LNCAP (cell line): ENCODE data around the gene LCOR.

Source experiments
- CTCF ChIP-seq: fragments of 450-650 bp; IDR thresholded peaks from 2 replicates; pipeline ENCODE4 v1.5.1; 2017; ENCODE audit warnings: mild to moderate bottlenecking

The LCOR gene

DNA sequence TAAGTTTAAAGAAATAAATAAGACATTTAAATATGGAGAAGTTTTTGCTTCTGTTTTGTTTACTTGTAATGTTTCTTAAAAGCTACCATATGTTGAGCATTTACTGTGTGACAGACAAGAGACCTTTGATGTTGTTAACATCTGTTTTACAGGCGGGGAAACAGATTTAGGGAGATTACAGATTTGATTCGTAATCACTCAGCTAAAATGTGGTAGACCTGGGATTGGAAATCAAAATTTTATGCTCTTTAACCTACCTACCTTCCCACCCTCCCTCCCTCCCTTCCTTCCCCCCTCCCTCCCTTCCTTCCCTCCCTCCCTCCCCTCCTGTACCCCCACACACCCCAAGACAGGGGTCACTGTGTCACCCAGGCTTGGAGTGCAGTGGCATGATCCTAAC, 11.7 kb downstream of the LCOR start:
- no peak for TF ChIP-seq CTCF

DNA sequence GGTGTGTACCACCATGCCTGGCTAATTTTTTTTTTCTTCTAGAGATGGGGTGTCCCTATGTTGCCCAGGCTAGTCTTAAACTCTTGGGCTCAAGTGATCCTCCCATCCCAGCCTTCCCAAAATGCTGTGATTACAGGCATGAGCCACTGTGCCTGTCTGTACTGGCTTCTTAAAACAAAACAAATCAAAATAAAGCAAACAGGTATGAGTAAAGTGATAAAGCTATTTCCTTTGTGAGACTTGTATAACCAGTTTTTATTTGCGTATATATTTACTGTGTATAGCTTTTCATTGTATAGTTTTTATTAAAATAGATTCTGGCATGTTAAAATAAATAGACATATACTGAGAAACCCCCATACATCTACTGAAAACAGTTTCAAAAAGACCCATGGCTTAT, 14.3 kb downstream of the LCOR start:
- TF ChIP-seq CTCF, result no peak

GRCh38 chr10:96846926-96847325, 14.8 kb downstream of the LCOR start:
- no peak for TF ChIP-seq CTCF

DNA sequence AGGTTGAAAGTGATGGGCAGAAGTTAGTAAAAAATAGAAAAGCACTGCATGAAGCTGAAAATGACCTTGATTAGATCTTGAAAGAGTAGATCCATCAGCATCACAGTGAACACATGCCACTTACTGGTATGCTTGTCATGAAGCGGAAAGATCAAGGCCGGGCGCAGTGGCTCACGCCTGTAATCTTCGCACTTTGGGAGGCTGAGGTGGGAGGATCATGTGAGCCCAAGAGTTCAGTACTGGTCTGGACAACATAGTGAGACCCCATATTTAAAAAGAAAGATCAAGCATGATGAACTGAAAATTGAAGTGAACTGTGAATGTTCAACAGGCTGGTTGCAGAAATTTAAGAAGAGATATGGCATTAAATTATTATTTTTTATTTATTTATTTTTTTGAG, 18.0 kb downstream of the LCOR start:
- TF ChIP-seq CTCF, result no peak

DNA sequence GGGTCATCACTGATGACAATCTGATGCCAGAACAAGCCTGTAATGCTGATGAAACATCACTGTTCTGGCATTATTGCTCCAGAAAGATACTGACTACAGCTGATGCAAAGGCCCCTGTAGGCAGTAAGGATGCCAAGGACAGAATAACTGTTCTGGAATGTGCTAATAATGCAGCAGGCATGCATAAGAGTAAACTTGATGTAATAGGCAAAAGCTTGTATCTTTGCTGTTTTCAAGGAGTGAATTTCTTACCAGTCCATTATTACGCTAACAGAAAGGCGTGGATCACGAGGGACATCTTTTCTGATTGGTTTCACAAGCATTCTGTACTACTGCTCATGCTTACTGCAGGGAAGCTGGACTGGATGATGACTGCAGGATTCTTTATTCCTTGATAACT, 18.7 kb downstream of the LCOR start:
- no peak for TF ChIP-seq CTCF

DNA sequence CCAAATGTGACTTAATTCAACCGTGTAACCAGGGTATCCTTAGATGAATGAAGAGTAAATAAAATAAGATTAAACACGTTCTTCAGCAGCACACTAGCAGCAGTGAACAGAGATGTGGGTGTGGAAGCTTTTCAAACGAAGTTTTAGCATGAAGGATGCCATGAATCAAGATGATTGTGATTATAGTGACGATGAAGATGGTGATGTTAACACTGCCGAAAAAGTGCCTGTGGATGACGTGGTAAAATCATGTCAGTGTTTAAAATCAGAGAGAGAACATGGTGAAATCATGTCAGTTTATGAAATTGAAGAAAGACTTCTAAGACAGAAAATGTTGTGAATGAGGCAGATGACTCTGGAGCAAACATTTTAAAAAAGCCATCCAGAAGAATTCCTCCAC, 19.2 kb downstream of the LCOR start:
- TF ChIP-seq CTCF, result no peak

DNA sequence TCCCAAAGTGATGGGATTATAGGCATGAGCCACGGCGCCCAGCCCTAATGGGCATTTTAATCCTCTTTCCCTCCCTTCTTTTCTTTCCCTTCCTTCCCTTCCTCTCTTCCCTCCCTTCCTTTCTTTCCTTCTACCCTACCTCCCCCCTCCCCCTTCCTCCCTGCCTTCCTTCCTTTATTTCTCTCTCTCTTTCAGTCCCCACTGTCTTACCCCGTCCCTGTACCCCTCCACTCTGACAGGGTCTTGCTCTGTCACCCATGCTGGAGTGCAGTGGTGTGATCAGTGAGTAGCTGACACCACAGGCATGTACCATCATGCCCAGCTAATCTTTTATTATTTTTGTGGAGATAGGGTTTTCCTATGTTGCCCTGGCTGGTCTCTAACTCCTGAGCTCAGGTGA, 24.2 kb downstream of the LCOR start:
- no peak for TF ChIP-seq CTCF

- TF ChIP-seq CTCF, result no peak
These were observed 25.4 kb downstream of the LCOR start for GRCh38 chr10:96857301-96858012.
